Activated CD4-positive, alpha-beta T cell treated with anti-CD3 and anti-CD28 coated beads, Interleukin-2, amount 50 U/mL, for 4 hours (primary cell): ENCODE data around the gene SMOC2.
"Not testable (repeated sequence)": the region's sequence is repeated elsewhere in the genome, so short reads cannot be mapped to it uniquely, and the experiment has no call there.

Source experiments
- DNase-seq, 2 experiments: peaks; one replicate each; pipeline ENCODE4 v3.0.0-alpha.2; 2020

The SMOC2 gene

GRCh38 chr6:168524571-168525001, 83.6 kb downstream of the SMOC2 start:
- DNase-seq, result no peak

GRCh38 chr6:168525114-168525513, 84.1 kb downstream of the SMOC2 start:
- no peak for DNase-seq

GRCh38 chr6:168525926-168526630, 85.1 kb downstream of the SMOC2 start:
- DNase-seq, result no peak

- DNase-seq, result no peak
These were observed 85.9 kb downstream of the SMOC2 start for GRCh38 chr6:168526841-168527281.

GRCh38 chr6:168527451-168528210, 86.6 kb downstream of the SMOC2 start:
- DNase-seq, result no peak

- DNase-seq, result no peak
These were observed 87.6 kb downstream of the SMOC2 start for GRCh38 chr6:168528474-168529095.

GRCh38 chr6:168529214-168529613, 88.2 kb downstream of the SMOC2 start:
- no peak for DNase-seq

GRCh38 chr6:168530653-168531071, 89.7 kb downstream of the SMOC2 start:
- DNase-seq, result no peak

- no peak for DNase-seq
These were observed 91.1 kb downstream of the SMOC2 start for GRCh38 chr6:168532070-168532469.

GRCh38 chr6:168533414-168533813, 92.4 kb downstream of the SMOC2 start:
- DNase-seq, result no peak

- DNase-seq, result no peak
These were observed 93.3 kb downstream of the SMOC2 start for GRCh38 chr6:168534265-168534664.

- DNase-seq, result no peak
These were observed 94.7 kb downstream of the SMOC2 start for GRCh38 chr6:168535711-168536110.

GRCh38 chr6:168536196-168536595, 95.2 kb downstream of the SMOC2 start:
- no peak for DNase-seq

- DNase-seq, result no peak
These were observed 95.9 kb downstream of the SMOC2 start for GRCh38 chr6:168536665-168537539.

- no peak for DNase-seq
These were observed 96.5 kb downstream of the SMOC2 start for GRCh38 chr6:168537540-168537884.

- not testable (repeated sequence) for DNase-seq
These were observed 97.4 kb downstream of the SMOC2 start for GRCh38 chr6:168538188-168538891.

GRCh38 chr6:168538892-168539811, 98.2 kb downstream of the SMOC2 start:
- DNase-seq, result no peak

GRCh38 chr6:168540713-168541291, 99.8 kb downstream of the SMOC2 start:
- DNase-seq, result no peak

- DNase-seq, result no peak
These were observed 100.3 kb downstream of the SMOC2 start for GRCh38 chr6:168541307-168541706.

- DNase-seq, result no peak
These were observed 101.3 kb downstream of the SMOC2 start for GRCh38 chr6:168542301-168542700.

GRCh38 chr6:168545428-168545827, 104.4 kb downstream of the SMOC2 start:
- no peak for DNase-seq
